C4-2B (cell line): ENCODE results near the gene STAMBPL1.

ENCODE experiments used
- ZFX ChIP-seq: fragments of 450-650 bp; IDR thresholded peaks from 2 replicates; pipeline ENCODE4 v1.6.1; 2017
- TF ChIP-seq, protein P1 (sequence below): fragments of 450-650 bp; conservative IDR thresholded peaks from 2 replicates; pipeline ENCODE4 v1.5.1; 2017; ENCODE audit warnings: mild to moderate bottlenecking

DNA sequence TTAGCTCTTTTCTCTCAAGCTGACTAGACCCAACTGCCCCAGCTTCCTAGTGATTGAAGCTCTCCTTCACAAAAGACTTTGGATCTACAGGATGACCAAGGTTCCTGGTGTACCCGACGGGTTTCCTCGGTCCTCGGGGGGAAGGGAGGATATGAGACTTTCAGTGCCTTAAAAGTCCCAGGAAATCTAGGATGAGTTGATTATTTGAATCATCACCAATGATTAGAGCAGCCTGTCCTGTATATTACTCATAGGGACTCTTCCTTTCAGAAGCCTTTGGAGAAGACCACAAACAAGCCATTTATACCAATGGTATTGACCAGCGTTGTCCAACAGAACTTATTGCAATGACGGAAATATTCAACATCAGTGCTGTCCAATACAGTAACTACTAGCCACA lies 78.7 kb downstream of the STAMBPL1 start:
- TF ChIP-seq, protein P1, sequence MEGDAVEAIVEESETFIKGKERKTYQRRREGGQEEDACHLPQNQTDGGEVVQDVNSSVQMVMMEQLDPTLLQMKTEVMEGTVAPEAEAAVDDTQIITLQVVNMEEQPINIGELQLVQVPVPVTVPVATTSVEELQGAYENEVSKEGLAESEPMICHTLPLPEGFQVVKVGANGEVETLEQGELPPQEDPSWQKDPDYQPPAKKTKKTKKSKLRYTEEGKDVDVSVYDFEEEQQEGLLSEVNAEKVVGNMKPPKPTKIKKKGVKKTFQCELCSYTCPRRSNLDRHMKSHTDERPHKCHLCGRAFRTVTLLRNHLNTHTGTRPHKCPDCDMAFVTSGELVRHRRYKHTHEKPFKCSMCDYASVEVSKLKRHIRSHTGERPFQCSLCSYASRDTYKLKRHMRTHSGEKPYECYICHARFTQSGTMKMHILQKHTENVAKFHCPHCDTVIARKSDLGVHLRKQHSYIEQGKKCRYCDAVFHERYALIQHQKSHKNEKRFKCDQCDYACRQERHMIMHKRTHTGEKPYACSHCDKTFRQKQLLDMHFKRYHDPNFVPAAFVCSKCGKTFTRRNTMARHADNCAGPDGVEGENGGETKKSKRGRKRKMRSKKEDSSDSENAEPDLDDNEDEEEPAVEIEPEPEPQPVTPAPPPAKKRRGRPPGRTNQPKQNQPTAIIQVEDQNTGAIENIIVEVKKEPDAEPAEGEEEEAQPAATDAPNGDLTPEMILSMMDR = no peak
- no peak for TF ChIP-seq ZFX
